AG09309 (cell line): Measurements from ENCODE around the gene ADGRL2.
A peak's percentile ranks its signal among the peaks of the same experiment; 100 is the strongest.

ENCODE experiments used
- DNase-seq: peaks from one replicate; pipeline ENCODE4 v3.0.0-alpha.2; 2010; ENCODE audit warnings: low read depth
- H3K4me3 ChIP-seq: 2 replicates; pipeline ENCODE4 v1.5.1; 2011; ENCODE audit warnings: mild to moderate bottlenecking, low read depth, low read length, moderate library complexity; ENCODE audit not compliant: control insufficient read depth
- TF ChIP-seq, protein P1 (sequence below): IDR thresholded peaks from 2 replicates; pipeline ENCODE4 v1.5.1; 2011; ENCODE audit warnings: mild to moderate bottlenecking, low read depth, low read length, inconsistent platforms; ENCODE audit not compliant: insufficient read depth, control insufficient read depth; ENCODE audit errors: missing control alignments

Gene ADGRL2

DNA sequence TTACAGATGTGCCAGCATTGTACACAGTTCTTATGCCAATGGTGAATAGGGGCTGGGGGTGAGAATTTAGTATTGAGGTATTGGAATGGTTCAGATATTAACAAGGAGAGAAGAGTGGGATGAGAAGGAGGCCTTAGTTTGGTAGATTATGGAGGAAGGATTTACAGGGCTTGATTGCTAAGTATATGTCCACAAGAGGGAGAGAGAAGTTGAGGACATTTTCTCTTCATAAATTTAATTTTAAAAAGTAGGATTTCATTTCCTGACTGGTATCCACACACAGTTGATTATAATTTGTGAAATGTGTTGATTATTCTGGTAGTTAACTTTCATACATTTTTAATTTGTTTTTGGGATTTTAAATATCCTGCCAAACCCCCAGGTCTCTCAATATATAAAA lies 213.0 kb downstream of the ADGRL2 start:
- H3K4me3 ChIP-seq, result no peak overlapping the region
- TF ChIP-seq, protein P1, sequence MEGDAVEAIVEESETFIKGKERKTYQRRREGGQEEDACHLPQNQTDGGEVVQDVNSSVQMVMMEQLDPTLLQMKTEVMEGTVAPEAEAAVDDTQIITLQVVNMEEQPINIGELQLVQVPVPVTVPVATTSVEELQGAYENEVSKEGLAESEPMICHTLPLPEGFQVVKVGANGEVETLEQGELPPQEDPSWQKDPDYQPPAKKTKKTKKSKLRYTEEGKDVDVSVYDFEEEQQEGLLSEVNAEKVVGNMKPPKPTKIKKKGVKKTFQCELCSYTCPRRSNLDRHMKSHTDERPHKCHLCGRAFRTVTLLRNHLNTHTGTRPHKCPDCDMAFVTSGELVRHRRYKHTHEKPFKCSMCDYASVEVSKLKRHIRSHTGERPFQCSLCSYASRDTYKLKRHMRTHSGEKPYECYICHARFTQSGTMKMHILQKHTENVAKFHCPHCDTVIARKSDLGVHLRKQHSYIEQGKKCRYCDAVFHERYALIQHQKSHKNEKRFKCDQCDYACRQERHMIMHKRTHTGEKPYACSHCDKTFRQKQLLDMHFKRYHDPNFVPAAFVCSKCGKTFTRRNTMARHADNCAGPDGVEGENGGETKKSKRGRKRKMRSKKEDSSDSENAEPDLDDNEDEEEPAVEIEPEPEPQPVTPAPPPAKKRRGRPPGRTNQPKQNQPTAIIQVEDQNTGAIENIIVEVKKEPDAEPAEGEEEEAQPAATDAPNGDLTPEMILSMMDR, result peak; percentile 18
- no peak for DNase-seq

DNA sequence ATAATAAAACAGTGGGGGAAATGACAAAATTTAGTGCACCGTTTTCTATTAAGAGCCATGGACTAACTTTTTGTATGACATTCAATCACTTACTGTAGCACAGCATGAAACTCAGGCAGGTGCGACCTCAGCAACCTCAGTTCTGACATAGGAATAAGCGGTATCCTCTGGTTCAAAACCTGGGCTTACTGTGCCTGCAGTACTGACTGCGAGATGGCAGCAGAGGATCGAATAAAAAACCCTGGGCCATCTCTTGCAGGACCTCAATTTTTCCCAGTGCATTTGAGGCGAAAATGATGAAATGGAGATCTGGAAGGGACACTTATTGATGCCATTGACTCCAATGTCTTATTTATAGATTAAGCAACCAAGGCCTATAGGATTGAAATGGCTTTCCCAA lies 214.7 kb downstream of the ADGRL2 start:
- TF ChIP-seq, protein P1, result no peak
- H3K4me3 ChIP-seq, result no peak overlapping the region
- DNase-seq, result no peak

DNA sequence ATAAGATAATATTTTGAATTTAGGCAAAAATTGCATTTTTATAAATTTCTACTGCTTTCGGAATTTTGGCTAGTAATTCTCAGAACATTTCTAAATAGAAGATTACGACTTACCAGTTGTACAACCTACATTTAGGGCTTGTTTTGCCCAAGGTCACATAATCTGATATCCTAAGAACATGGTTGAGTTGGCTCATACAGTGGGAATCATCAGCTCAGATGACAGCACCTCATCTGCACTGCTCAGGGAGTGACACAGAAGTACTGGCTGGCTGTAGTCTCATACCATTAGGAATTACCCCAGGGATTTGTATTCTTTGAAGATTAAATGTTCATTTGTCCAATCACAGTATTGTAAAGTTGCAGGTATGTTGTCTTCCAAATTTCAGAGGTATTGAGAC lies 217.6 kb downstream of the ADGRL2 start:
- H3K4me3 ChIP-seq, result no peak overlapping the region
- TF ChIP-seq, protein P1, result no peak

DNA sequence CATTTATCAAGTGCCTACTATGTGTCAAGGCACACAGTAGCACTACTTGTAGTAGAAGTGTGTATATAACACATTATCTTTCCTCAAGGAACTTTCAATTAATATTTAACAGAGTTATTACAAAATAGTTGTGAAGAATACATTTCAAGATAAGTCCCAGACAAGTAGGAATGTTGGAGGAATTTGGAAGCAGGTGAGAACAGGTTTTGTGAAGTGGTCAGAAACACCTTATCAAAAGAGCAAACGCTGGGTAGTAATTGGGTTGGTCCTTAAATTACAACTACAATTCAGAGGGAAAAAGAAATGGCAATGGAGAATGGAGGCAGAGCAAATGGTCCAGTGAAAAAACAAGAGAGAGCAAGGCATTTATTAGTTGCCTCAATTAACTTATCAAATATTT lies 218.8 kb downstream of the ADGRL2 start:
- TF ChIP-seq, protein P1, result no peak
- H3K4me3 ChIP-seq, result no peak overlapping the region
- DNase-seq, result no peak

More for the DNA sequence above, 217.6 kb downstream of the ADGRL2 start:
- no peak for DNase-seq

DNA sequence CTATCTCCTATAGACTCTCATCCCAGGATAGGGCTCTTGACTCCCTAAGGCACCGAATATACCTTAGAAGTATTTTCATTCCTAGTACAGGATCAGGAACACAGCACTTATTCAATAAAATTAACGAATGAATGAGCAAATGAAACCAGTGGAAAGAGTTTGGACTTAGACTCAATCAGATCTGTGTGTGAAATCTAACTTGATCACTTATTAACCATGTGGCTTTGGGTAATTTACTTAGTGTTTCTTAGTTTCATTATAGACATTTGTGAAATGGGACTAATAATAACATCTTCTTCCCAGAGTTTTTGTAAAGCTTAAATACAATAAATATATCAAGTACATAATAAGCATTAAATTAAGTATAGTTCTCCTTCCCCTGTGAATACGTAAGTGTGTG lies 230.1 kb downstream of the ADGRL2 start:
- TF ChIP-seq, protein P1, result no peak

DNA sequence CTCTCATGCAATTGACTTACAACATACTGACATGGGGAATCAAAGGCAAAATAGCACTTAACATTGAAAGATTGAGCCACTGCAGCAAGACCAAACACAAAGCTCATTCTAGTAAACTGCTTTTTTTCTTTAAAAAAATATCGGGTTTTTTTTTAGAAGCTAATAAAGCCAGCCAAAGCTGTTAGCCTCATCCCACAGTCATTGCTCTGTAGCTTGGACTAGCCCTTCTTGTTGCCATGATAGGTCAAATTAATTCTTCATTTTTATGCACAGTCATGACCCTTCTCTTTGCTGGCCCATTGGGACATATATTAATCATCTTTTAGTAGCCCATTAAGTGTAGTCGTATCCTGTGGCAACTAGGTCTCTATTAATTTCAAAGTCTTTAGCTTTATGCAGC lies 231.3 kb downstream of the ADGRL2 start:
- TF ChIP-seq, protein P1, result no peak

More for the DNA sequence above, 230.1 kb downstream of the ADGRL2 start:
- no peak for DNase-seq
- H3K4me3 ChIP-seq, result no peak overlapping the region

DNA sequence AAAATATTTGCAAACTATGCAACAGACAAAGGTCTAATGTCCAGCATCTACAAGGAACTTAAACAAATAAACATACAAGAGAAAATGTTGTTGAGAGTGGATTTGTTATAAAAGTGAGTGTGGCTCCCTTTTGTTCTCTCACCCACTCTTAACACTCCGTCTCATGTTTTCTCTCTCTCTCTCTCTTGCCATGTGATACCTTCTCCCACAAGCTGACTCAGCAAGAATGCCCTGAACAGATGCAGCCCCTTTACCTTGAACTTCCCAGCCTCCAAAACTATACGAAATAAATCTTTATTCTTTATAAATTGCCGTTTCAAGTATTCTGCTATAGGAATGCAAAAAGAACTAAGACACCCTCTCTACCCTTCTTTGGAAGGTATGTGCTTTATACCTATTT lies 234.1 kb downstream of the ADGRL2 start:
- no peak for DNase-seq
- H3K4me3 ChIP-seq, result no peak overlapping the region
- TF ChIP-seq, protein P1, result no peak

More for the DNA sequence above, 231.3 kb downstream of the ADGRL2 start:
- no peak overlapping the region for H3K4me3 ChIP-seq
- no peak for DNase-seq
